ENCODE results near the gene BACH1. TPM values are rescaled to one million over a fixed set of nuclear protein-coding genes. Genes with fewer than 3 reads are reported as not detected.
"Not testable (repeated sequence)": the region's sequence is repeated elsewhere in the genome, so short reads cannot be mapped to it uniquely, and the experiment has no call there.

BACH1 gene
- 81.3 and 86.9 TPM in 2 replicates for total RNA-seq (ENCODE audit: low replicate concordance)

- DNase-seq (ENCODE audit: low read depth), result peak; percentile 87
- H3K4me3 ChIP-seq (ENCODE audit: low read depth, low read length), result peak within 1 kb of the TSS; percentile 91
- no peak for TF ChIP-seq CTCF (IDR thresholded peaks at IDR 0.05; ENCODE audit: insufficient read depth, low read length)
Measured at GRCh38 chr21:29298348-29299045, at the start of gene BACH1. Gene BACH1 (plus strand): TSS chr21:29298922. CDS start chr21:29321281, 22,359 bp downstream.

GRCh38 chr21:29249289-29249688, 49.4 kb upstream of the BACH1 start:
- not testable (repeated sequence) for H3K4me3 ChIP-seq (ENCODE audit: low read depth, low read length); DNase-seq (ENCODE audit: low read depth)

- DNase-seq (ENCODE audit: low read depth), result no peak
- TF ChIP-seq CTCF (IDR thresholded peaks at IDR 0.05; ENCODE audit: insufficient read depth, low read length), result no peak
Measured at GRCh38 chr21:29250636-29251035, 48.1 kb upstream of the BACH1 start.

GRCh38 chr21:29253861-29254260, 44.9 kb upstream of the BACH1 start:
- DNase-seq (ENCODE audit: low read depth), result not testable (repeated sequence)

More at GRCh38 chr21:29250636-29251035, 48.1 kb upstream of the BACH1 start:
- no peak overlapping the region for H3K4me3 ChIP-seq (ENCODE audit: low read depth, low read length)

GRCh38 chr21:29254550-29254949, 44.2 kb upstream of the BACH1 start:
- no peak for DNase-seq (ENCODE audit: low read depth)
- TF ChIP-seq CTCF (IDR thresholded peaks at IDR 0.05; ENCODE audit: insufficient read depth, low read length), result no peak

More at GRCh38 chr21:29253861-29254260, 44.9 kb upstream of the BACH1 start:
- H3K4me3 ChIP-seq (ENCODE audit: low read depth, low read length), result not testable (repeated sequence)

GRCh38 chr21:29256126-29256910, 42.4 kb upstream of the BACH1 start:
- no peak for TF ChIP-seq CTCF (IDR thresholded peaks at IDR 0.05; ENCODE audit: insufficient read depth, low read length)
- no peak overlapping the region for H3K4me3 ChIP-seq (ENCODE audit: low read depth, low read length)
- no peak for DNase-seq (ENCODE audit: low read depth)

More at GRCh38 chr21:29254550-29254949, 44.2 kb upstream of the BACH1 start:
- H3K4me3 ChIP-seq (ENCODE audit: low read depth, low read length), result no peak overlapping the region

GRCh38 chr21:29257701-29258100, 41.0 kb upstream of the BACH1 start:
- no peak overlapping the region for H3K4me3 ChIP-seq (ENCODE audit: low read depth, low read length)
- no peak for DNase-seq (ENCODE audit: low read depth)
- TF ChIP-seq CTCF (IDR thresholded peaks at IDR 0.05; ENCODE audit: insufficient read depth, low read length), result no peak

Data from fibroblast of the aortic adventitia (primary cell).